Measurements from ENCODE around the gene VTI1A. TPM values are rescaled to one million over a fixed set of nuclear protein-coding genes. Genes with fewer than 3 reads are reported as not detected.

VTI1A gene
- total RNA-seq, 1 experiment from 2014 or later = 28.6 TPM

DNA sequence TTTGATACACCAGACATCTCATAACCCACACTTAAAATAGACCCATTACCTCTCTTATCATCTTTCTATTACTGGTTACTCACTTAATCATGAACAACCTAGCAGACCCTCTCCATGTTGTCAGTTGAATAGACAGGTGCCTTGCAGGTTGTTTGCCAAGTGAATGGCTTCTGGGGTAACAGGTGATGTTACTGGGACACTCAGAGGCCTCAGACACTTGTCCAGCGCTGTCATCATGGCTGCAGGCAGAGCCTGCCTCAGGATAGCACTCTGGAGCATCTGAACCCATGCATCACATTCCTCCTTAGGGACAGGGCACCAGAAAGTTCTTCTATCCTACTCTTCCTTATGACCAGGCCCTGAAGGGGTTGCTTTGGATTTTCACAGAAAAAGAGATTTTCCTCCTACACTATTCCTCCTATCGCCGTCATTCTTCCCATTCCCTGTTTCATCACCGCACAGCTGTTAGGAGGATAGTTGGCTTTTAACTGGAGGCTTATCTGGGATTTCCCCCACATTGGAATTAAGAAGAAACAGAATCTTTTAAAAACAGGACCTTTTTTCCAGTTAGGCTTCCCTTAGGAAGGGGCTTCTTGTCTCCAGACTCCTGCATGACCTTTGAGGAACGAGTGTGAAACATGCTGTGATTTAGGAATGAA, 182.1 kb downstream of the VTI1A start:
- Mint-ChIP-seq H3K36me3 (ENCODE audit: insufficient read depth, unreplicated experiment) (no peaks in the 10 kb centered on the region), H3K9me3 (ENCODE audit: low read depth, unreplicated experiment) (no peaks in the 10 kb centered on the region), H3K27ac (ENCODE audit: unreplicated experiment) (no peak overlapping the region), H3K4me1 (ENCODE audit: low read depth, unreplicated experiment) (peaks cover 38% of the 10 kb centered on the region), H3K27me3 (ENCODE audit: unreplicated experiment) (no peaks in the 10 kb centered on the region), H3K4me3 (ENCODE audit: low read depth, unreplicated experiment) (no peak overlapping the region)
- CTCF ChIA-PET = no interaction called here
- no peak for DNase-seq
- BruUV-seq (replicated peaks) = no TSS peak
- TF ChIP-seq, protein P1, sequence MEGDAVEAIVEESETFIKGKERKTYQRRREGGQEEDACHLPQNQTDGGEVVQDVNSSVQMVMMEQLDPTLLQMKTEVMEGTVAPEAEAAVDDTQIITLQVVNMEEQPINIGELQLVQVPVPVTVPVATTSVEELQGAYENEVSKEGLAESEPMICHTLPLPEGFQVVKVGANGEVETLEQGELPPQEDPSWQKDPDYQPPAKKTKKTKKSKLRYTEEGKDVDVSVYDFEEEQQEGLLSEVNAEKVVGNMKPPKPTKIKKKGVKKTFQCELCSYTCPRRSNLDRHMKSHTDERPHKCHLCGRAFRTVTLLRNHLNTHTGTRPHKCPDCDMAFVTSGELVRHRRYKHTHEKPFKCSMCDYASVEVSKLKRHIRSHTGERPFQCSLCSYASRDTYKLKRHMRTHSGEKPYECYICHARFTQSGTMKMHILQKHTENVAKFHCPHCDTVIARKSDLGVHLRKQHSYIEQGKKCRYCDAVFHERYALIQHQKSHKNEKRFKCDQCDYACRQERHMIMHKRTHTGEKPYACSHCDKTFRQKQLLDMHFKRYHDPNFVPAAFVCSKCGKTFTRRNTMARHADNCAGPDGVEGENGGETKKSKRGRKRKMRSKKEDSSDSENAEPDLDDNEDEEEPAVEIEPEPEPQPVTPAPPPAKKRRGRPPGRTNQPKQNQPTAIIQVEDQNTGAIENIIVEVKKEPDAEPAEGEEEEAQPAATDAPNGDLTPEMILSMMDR (IDR thresholded peaks at IDR 0.05; ENCODE audit: unreplicated experiment) = no peak
- intact Hi-C loops (cut with micrococcal nuclease; ENCODE audit: unreplicated experiment) = no loop called here

DNA sequence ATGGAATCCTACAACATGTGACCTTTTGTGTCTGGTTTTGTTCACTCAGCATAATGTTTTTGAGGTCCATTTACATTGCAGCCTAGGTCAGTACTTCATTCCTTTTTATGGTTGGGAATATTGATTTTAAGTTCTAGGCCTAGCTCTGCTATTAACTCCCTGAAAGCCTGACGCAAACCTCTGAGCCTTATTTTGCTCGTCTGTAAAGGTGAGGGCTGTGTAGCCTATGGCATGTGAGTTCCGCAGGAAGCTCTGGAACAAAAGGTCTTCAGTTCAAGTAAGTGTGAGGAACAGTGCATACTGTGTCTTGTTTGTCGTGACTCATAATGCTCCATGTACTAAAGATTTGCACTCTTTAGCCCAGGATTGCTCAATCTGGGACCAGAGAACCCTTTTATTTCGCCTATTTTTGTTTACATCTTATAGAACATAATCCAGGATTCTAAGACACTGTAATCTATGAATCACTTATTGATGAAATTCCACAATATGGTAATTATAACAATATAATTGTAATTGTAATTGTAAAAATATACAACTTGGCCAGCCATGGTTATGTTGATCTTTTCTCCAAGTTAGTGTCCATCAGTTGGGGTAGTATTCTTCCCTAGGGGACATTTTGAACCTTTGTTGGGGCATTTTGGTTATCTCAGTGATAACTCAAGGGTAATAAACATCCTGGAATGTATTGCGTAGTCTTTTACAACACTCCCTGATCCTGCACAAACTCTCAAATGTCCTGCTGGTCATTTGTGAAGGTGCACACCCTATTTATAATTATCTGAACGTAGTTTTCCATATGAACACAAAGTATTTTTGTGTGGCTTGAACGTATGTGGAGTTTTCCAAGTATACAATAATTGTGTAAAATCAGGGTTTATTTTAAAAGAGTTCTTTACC, 184.7 kb downstream of the VTI1A start:
- peak; percentile 54 for DNase-seq
- Mint-ChIP-seq H3K4me3 (ENCODE audit: low read depth, unreplicated experiment) (no peak overlapping the region), H3K36me3 (ENCODE audit: insufficient read depth, unreplicated experiment) (no peaks in the 10 kb centered on the region), H3K27me3 (ENCODE audit: unreplicated experiment) (no peaks in the 10 kb centered on the region), H3K4me1 (ENCODE audit: low read depth, unreplicated experiment) (peaks cover 50% of the 10 kb centered on the region), H3K9me3 (ENCODE audit: low read depth, unreplicated experiment) (no peaks in the 10 kb centered on the region), H3K27ac (ENCODE audit: unreplicated experiment) (peak overlapping the region; percentile 94)
- BruUV-seq (replicated peaks) = no TSS peak
- intact Hi-C loops (cut with micrococcal nuclease; ENCODE audit: unreplicated experiment) = loop anchor here (2.0 kb wide), 1 partner anchor 111 kb away; no protein-coding TSS in a partner anchor
- CTCF ChIA-PET = interaction anchor here (1.0 kb wide), 1 partner anchor 10 kb away, joined by 3 read pairs; no protein-coding TSS in a partner anchor
- TF ChIP-seq, protein P1 (IDR thresholded peaks at IDR 0.05; ENCODE audit: unreplicated experiment) = no peak

DNA sequence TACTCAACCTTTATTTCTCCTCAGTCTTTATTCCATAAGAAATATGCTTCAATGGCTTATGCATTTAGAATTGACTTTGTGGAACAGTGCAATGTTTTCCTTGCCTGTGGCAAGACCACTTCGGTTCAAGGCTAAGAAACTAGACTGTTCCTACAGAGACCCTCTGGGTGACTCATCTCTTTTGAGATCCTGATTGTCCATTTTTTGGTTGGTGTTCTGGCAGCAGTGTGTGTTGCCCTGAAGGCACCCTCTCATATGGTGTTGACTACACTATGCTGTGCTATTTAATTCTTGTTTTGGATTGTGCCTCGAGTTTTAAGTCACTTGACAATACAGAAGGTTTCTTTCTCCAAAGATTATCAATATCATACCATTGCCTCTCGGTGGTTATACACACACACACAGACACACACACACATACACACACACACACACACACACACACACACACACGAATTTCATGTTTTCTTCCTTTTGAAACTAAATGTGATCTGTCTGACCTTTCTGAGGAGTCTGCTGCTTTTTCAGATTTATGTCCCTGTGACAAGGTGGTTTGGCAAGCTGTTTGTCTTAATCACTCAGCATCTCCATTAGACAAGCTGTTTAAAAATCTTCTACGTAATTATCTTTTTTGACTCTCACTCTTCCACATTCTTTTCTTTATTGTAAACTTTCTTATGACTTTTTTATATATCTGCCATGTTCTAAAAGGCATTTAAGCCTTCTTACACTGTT, 187.2 kb downstream of the VTI1A start:
- no peaks in the 10 kb centered on the region for H3K27me3 Mint-ChIP-seq (ENCODE audit: unreplicated experiment)
- peak overlapping the region; percentile 94 for H3K27ac Mint-ChIP-seq (ENCODE audit: unreplicated experiment)
- intact Hi-C loops (cut with micrococcal nuclease; ENCODE audit: unreplicated experiment) = no loop called here
- no peak for DNase-seq
- H3K36me3 Mint-ChIP-seq (ENCODE audit: insufficient read depth, unreplicated experiment) = no peaks in the 10 kb centered on the region
- CTCF ChIA-PET = no interaction called here
- BruUV-seq (replicated peaks) = no TSS peak
- TF ChIP-seq, protein P1 (IDR thresholded peaks at IDR 0.05; ENCODE audit: unreplicated experiment) = no peak
- peaks cover 45% of the 10 kb centered on the region for H3K4me1 Mint-ChIP-seq (ENCODE audit: low read depth, unreplicated experiment)
- H3K4me3 Mint-ChIP-seq (ENCODE audit: low read depth, unreplicated experiment) = no peak overlapping the region
- H3K9me3 Mint-ChIP-seq (ENCODE audit: low read depth, unreplicated experiment) = no peaks in the 10 kb centered on the region

DNA sequence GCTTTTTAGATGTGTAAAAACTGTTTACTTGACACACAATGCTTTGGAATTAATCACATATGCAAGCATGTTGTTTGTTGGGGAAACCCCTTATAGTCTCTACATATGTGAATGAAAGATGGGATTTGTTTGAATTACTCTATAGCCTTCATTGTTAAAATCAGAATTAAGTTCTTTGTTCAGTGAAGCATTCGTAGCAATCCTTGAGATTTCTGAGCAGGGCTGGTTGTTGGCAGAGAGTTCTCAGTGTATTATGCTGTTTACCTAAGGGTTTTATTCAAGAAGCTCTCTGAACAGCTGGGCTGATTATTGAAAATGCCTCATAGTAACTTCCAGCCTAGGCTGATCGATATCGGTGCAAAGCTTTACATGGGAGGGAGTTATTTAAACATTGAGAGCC, 190.9 kb downstream of the VTI1A start:
- TF ChIP-seq, protein P1 (IDR thresholded peaks at IDR 0.05; ENCODE audit: unreplicated experiment) = no peak
- no peaks in the 10 kb centered on the region for H3K9me3 Mint-ChIP-seq (ENCODE audit: low read depth, unreplicated experiment)
- peaks cover 24% of the 10 kb centered on the region for H3K4me1 Mint-ChIP-seq (ENCODE audit: low read depth, unreplicated experiment)
- intact Hi-C loops (cut with micrococcal nuclease; ENCODE audit: unreplicated experiment) = no loop called here
- no TSS peak for BruUV-seq (replicated peaks)
- no peak overlapping the region for H3K4me3 Mint-ChIP-seq (ENCODE audit: low read depth, unreplicated experiment)
- CTCF ChIA-PET = interaction anchor here (0.8 kb wide), 1 partner anchor 462 kb away, joined by 4 read pairs; no protein-coding TSS in a partner anchor
- no peaks in the 10 kb centered on the region for H3K36me3 Mint-ChIP-seq (ENCODE audit: insufficient read depth, unreplicated experiment)
- H3K27me3 Mint-ChIP-seq (ENCODE audit: unreplicated experiment) = no peaks in the 10 kb centered on the region
- DNase-seq = no peak
- H3K27ac Mint-ChIP-seq (ENCODE audit: unreplicated experiment) = no peak overlapping the region

All from Calu3 (cell line).